ENCODE data around the gene ANKRD9. TPM values are rescaled to one million over a fixed set of nuclear protein-coding genes. Genes with fewer than 3 reads are reported as not detected.

The ANKRD9 gene
- total and polyA plus RNA-seq, 2 donors (not counting 3 experiments of a cell fraction or from before 2014, with no cell fraction given): 21.0 to 24.6 TPM

- H3K4me3 ChIP-seq (replicated peaks in 1 of 3; ENCODE audit: insufficient read depth in 1 of 3, low read depth in 1 of 3, low read length in 3 of 3): no peak overlapping the region
- H3K4me1 ChIP-seq (ENCODE audit: control insufficient read depth, extremely low read depth, insufficient read depth, low read length): peaks cover 13% of the 10 kb centered on the region
- intact Hi-C loops (cut with micrococcal nuclease) (no loop called here), dilution Hi-C loops (cut with MboI; ENCODE audit: extremely low pct_ligation_motif_present, low sequenced_read_pairs) (no loop called here)
- no TSS peak for BruUV-seq (replicated peaks)
- H2AFZ ChIP-seq (ENCODE audit: low read depth, low read length): no peak overlapping the region
- H3K27me3 ChIP-seq (ENCODE audit: control insufficient read depth in 2 of 2, insufficient read depth in 2 of 2, low read length in 2 of 2): no peaks in the 10 kb centered on the region
- H3K9ac ChIP-seq (replicated peaks; ENCODE audit: extremely low read depth, insufficient read depth, low read length): no peak overlapping the region
- no peaks in the 10 kb centered on the region for H3K79me2 ChIP-seq (ENCODE audit: control insufficient read depth, insufficient read depth, low read length)
- no peak overlapping the region for H3K27ac ChIP-seq (ENCODE audit: insufficient read depth, low read depth, low read length)
- no peak for FAIRE-seq
- H3K36me3 ChIP-seq (ENCODE audit: control insufficient read depth in 2 of 2, extremely low read depth in 1 of 2, insufficient read depth in 2 of 2, low read length in 2 of 2): no peaks in the 10 kb centered on the region
- no peak for TF ChIP-seq POLR2AphosphoS5 (IDR thresholded peaks at IDR 0.05; ENCODE audit: insufficient read depth, low read depth, low read length)
- TF ChIP-seq MYC (IDR thresholded peaks at IDR 0.05; ENCODE audit: low read depth, low read length): no peak
- TF ChIP-seq FOS (IDR thresholded peaks at IDR 0.05; ENCODE audit: borderline replicate concordance, insufficient read depth, low read length): no peak
- no peak for TF ChIP-seq MAX (IDR thresholded peaks at IDR 0.05; ENCODE audit: insufficient read depth, insufficient read length)
- no peak for TF ChIP-seq EZH2 (IDR thresholded peaks at IDR 0.05; ENCODE audit: borderline replicate concordance, low read depth, low read length, severe bottlenecking)
- TF ChIP-seq GATA2 (IDR thresholded peaks at IDR 0.05; ENCODE audit: insufficient read depth, insufficient read length, low read depth, low read length): no peak
- no peak for TF ChIP-seq JUN (IDR thresholded peaks at IDR 0.05; ENCODE audit: borderline replicate concordance, insufficient read depth, insufficient read length, low read depth)
- TF ChIP-seq, protein P1, sequence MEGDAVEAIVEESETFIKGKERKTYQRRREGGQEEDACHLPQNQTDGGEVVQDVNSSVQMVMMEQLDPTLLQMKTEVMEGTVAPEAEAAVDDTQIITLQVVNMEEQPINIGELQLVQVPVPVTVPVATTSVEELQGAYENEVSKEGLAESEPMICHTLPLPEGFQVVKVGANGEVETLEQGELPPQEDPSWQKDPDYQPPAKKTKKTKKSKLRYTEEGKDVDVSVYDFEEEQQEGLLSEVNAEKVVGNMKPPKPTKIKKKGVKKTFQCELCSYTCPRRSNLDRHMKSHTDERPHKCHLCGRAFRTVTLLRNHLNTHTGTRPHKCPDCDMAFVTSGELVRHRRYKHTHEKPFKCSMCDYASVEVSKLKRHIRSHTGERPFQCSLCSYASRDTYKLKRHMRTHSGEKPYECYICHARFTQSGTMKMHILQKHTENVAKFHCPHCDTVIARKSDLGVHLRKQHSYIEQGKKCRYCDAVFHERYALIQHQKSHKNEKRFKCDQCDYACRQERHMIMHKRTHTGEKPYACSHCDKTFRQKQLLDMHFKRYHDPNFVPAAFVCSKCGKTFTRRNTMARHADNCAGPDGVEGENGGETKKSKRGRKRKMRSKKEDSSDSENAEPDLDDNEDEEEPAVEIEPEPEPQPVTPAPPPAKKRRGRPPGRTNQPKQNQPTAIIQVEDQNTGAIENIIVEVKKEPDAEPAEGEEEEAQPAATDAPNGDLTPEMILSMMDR (IDR thresholded peaks at IDR 0.05; ENCODE audit: extremely low read depth in 1 of 2, insufficient read depth in 1 of 2, low read depth in 1 of 2, low read length in 2 of 2): no peak
- no peak for TF ChIP-seq POLR2A (IDR thresholded peaks at IDR 0.05; ENCODE audit: low read depth, low read length)
- H3K9me3 ChIP-seq (replicated peaks; ENCODE audit: control insufficient read depth, insufficient read depth, low read length): no peaks in the 10 kb centered on the region
- no peaks in the 10 kb centered on the region for H4K20me1 ChIP-seq (replicated peaks; ENCODE audit: control insufficient read depth, extremely low read depth, insufficient read depth, low read length)
- CTCF ChIA-PET: interaction anchor here (0.5 to 1.4 kb wide), 3 partner anchors 8 to 15 kb away, joined by 3 read pairs; no protein-coding TSS in a partner anchor
- DNase-seq (ENCODE audit: low read depth, low spot score): no peak
- POLR2A ChIA-PET: no interaction called here
- H3K4me2 ChIP-seq (ENCODE audit: insufficient read depth, low read length): no peak overlapping the region
- no peaks in the 10 kb centered on the region for H3K9me1 ChIP-seq (replicated peaks; ENCODE audit: control insufficient read depth, extremely low read depth, insufficient read depth, low read length)
These were observed 22.7 kb upstream of the ANKRD9 start for GRCh38 chr14:102532204-102532658.
